H54 (cell line): ENCODE data around the gene GTSE1.
A peak's percentile ranks its signal among the peaks of the same experiment; 100 is the strongest.

Experiments
- DNase-seq: peaks from one replicate; pipeline ENCODE4 v3.0.0; 2011; ENCODE audit warnings: low spot score, mixed read lengths; ENCODE audit not compliant: insufficient read length
- FAIRE-seq: peaks from 3 replicates; lab custom pipeline; 2011; peaks lifted over from hg19 to GRCh38; lab: Jason Lieb, UNC
- POLR2A ChIP-seq: IDR thresholded peaks from 2 replicates; pipeline ENCODE4 v1.6.1; 2011; ENCODE audit warnings: low read depth, mild to moderate bottlenecking, low read length

Gene GTSE1

GRCh38 chr22:46352691-46353386 is 56.2 kb downstream of the GTSE1 start:
- peak; percentile 11 for FAIRE-seq

GRCh38 chr22:46353483-46354105 is 56.9 kb downstream of the GTSE1 start:
- TF ChIP-seq POLR2A, result no peak
- no peak for FAIRE-seq

More at GRCh38 chr22:46352691-46353386, 56.2 kb downstream of the GTSE1 start:
- TF ChIP-seq POLR2A, result no peak
- peak; percentile 67 for DNase-seq

DNA sequence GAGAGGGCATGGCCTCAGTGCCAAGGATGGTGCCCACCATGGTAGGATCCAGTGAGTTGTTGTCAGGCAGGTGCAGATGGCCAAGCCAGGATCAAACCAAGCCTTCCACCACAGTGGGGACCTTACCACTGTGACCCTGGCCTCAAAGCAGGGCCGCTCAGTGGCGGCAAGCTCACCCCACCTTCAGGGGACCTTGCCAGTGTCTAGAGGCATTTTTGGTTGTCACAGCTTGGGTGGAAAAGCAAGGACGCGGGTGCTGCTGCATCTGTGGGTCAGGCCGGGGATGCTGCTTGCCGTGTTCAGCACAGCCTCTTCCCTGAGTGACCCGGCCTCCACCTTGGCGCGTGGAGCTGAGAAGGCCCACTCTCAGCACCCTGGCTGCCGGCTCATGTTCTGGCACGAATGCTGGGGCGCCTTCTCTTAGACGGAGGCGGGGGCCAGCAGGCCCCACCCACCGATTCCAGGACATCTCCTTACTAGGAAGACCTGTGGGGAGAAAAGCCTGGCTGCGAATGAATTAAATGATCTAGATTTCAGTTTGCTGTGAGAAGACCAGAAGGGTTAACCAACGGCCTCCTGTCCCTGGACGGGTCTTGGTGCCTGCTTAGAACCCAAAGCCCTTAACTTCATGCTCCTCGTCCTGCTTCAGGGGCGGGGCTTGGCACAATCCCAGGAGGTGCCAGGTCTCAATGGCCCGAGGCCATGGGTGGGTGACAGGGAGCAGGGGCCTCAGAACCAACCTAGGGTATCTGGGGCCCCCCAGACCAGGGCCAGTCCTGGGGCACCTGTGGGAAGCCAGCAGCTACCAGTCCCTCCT is 57.7 kb downstream of the GTSE1 start:
- DNase-seq, result no peak
- no peak for FAIRE-seq
- no peak for TF ChIP-seq POLR2A

More at GRCh38 chr22:46353483-46354105, 56.9 kb downstream of the GTSE1 start:
- no peak for DNase-seq

DNA sequence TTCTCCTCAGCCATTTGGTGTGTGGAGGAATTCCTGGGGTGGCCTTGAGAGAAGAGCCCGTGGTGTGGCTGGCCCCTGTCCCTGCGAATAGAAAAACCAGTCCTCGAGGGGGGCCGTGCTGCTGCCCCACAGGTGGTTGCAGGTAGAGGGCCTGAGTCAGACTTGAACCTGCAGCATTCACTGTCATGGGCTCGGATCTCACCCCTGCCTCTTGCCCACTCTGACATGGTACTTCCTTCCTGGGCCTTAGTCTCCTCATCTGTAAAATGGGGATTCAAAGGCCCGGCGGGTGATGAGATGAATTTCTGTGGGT is 58.3 kb downstream of the GTSE1 start:
- DNase-seq (no peak), FAIRE-seq (no peak)
- no peak for TF ChIP-seq POLR2A

DNA sequence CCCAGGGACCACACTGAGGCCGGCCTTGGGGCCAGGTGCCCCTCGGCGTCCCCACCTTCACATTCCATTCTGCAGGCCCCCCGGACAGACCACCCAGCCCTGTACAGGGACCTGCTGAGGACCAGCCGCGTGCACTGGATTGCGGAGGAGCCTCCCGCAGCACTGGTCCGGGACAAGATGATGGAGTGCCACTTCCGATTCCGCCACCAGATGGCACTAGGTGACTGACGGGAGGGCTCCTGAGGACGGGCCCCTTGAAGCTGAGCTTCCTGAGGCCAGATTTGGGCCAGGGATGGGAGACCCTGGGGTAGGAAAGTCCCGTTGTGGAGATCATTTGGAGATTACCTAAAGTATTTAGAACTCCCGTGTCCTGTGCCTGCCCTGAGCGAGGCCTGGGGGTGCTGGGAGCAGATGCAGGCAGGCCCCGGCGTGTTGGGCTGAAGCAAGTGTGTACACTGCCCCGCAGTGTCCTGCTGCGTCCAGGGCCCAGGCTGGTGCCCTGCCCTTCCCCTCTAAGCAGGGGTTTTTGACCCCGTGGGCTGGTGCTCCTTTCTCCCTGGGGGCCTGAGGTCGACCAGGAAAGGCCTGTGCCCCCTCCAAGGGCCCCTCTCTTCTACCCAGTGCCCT is 58.8 kb downstream of the GTSE1 start:
- no peak for FAIRE-seq
- peak; percentile 52 for DNase-seq
- TF ChIP-seq POLR2A, result no peak

- TF ChIP-seq POLR2A, result no peak
- DNase-seq, result no peak
- FAIRE-seq, result no peak
Observed at GRCh38 chr22:46355996-46356471, 59.4 kb downstream of the GTSE1 start.

DNA sequence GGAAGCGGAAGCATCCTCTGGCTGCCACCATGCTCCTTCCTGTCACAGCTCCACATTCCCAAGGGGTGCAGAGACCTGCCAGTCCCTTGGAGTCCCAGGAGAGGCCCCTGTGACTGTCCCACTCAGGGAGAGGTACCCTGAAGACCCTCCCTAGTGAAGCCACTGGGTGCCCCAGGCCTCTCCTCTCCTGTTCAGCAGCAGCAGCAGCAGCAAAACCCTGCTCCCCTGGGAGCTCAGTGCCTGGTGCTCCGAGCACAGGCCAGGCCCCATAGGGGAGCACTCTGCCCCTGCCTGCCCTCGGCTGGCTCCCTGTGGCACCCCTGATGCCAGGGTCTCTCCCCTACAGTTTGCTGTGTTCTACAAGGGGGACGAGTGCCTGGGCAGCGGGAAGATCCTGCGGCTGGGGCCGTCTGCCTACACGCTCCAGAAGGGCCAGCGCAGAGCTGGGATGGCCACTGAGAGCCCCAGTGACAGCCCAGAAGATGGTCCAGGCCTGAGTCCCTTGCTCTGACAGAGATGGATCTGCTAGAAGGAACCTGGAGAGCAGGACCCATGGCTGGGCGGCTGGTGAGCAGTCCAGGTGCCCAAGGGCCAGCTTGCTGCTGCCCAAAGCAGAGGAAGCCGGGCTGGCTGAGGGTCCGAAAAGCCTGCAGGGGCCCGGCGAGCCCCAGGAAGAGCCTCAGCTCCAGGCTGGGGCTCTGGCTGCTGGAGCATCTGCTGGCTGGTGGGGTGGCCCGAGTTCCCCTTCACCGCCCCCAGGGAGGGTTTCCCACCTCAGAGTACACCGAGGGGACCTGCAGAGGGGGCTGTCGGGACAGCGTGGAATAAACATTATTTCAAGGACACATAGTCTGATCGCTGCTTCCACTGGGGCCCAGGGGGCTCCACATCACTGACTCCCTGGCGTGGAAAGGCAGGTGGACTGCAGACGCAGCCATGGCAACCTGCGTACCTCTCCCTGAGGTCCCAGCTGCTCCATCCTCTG is 60.1 kb downstream of the GTSE1 start:
- FAIRE-seq (no peak), DNase-seq (no peak)
- TF ChIP-seq POLR2A, result no peak

DNA sequence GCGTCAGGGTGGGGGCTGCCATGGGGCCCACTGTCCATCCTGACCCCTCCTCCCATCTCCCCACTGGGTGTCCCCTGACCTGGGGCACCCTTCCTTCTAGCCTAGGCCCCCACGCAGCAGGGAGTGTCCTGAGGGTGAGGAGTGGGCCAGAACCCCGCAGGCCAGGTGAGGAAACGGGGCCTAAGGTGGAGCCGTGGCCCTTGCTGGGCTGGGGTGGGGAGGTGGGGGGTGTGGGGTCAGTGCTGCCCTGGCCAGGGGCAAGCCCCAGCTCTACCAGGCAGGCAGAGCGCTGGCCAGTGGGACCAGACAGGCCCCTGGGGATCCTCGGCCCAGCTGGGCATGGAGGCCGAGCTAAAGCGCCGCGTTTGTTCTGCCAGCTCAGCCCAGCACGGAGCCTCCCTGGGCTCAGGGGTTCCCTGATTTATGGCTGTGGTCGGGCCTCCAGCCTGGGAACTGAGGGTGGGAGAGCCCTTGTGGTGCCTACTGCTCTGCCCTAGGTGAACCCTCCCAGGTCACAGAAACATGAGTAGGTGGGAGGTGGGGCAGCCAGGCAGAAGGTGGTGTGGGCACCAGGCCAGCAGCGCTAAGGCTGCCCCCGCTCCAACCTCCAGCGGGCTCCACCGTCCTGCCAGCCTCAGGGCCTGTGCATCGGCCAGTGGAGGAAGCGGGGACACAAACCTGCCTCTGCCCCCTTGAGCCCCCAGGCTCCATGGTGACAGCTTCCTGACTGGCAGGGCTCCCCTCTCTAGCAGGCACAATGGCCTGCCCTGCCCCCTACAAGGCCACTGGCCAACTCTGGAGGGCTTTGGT is 61.2 kb downstream of the GTSE1 start:
- TF ChIP-seq POLR2A, result no peak
- DNase-seq, result no peak
- FAIRE-seq, result no peak

DNA sequence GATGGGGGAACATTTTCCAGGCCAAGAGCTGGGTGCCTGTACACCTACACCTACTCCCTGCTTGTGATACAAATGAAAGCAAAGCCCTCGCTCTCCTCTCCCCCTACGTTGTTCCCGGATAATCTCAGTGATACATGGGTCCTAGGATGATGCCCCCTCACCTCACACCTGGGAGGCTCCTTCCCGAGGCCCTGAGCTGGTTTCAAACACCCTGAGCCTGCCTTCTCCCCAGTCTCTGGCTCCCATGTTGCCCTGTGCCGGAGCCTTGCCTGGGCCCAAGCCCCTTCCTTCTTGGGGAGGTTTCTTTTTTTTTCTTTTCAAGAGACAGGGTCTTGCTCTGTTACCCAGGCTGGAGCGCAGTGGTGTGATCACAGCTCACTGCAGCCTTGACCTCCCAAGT is 62.1 kb downstream of the GTSE1 start:
- TF ChIP-seq POLR2A, result no peak
- FAIRE-seq (no peak), DNase-seq (no peak)

DNA sequence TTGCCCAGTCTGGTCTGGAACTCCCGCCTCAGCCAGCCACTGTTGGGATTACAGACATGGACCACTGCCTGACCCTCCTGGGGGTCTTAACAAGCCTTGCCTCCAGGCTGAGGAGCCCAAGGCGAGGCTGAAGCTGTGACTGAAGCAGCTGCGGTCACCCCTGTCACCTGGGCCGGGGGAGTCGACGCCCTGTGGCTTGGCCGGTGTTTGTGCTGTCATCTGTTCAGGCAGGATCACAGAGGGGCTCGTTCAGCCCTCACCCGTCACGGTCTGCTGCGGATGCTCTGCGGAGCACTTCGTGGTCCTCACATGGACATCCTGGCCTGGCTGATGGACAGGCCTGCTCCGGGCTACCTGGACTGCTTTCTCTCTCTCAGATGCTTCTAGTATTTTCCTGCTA is 62.7 kb downstream of the GTSE1 start:
- FAIRE-seq (no peak), DNase-seq (no peak)
- no peak for TF ChIP-seq POLR2A

GRCh38 chr22:46360097-46360496 is 63.4 kb downstream of the GTSE1 start:
- no peak for FAIRE-seq
- DNase-seq, result no peak
- TF ChIP-seq POLR2A, result no peak

DNA sequence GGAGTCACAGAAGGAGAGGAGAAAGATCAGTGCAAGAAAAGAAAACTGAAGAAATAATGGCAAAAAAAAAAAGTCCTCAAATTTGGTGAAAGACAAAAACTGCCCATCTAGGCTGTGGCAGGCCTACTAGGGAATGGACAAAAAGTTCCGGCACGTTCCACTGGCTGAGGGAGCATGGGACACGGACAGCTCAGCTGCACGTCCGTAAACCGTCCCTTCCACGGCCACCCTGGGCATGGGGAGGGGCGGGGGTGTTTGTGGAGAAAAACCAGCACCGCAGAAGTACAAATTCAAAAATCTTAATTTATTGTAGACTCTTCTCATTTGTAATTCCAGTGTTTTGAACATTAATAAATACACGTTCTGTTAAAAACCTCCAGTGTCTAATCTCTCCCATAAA is 64.2 kb downstream of the GTSE1 start:
- TF ChIP-seq POLR2A, result no peak
- no peak for FAIRE-seq
- DNase-seq, result no peak
